Measurements from ENCODE around the gene TSEN34.
"Not testable (repeated sequence)": the region's sequence is repeated elsewhere in the genome, so short reads cannot be mapped to it uniquely, and the experiment has no call there.

The TSEN34 gene

GRCh38 chr19:54189145-54189734 is 1.9 kb upstream of the TSEN34 start, which contains the start of gene MBOAT7:
Gene MBOAT7, minus strand, starts transcription at chr19:54189580. Its CDS starts 1,072 bp downstream, at chr19:54188508.
- DNase-seq: no peak

DNA sequence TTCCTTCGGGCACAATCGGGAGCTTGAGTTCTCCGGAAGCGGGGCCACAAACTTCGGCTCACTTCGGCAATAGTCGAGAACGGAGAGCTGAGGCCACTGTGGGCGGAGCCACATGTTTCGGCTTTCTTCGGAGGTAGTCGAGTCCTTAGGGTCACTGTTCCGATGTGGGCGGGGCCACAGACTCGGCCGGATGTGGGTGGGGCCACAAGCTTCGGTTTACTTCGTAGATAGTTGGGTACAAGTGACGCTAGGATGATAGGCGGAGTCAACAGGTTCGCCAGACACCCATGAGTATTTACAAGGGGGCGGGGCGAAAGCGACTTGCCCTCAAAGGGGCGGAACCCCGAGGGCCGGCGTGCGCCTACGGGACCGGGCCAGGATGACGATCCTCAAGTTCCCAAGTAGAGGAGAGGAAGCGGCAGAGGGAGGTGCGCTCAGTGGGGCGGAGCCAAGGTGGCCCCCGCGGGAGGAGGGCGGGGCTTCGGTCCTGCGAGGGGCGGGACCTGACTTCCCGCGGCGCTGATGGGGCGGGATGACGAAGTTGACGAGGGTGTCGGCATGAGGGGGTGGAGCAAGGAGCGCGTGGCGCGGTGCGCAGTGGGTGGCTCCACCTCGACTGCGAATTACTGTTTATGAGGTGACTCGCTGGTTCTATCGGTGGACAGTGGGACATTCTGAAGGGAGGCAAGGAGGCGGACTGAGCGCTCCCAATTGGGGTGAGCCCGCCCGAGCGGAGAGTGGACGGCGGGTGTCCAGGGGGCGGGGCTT is 1.2 kb upstream of the TSEN34 start:
- DNase-seq: peak; percentile 99

DNA sequence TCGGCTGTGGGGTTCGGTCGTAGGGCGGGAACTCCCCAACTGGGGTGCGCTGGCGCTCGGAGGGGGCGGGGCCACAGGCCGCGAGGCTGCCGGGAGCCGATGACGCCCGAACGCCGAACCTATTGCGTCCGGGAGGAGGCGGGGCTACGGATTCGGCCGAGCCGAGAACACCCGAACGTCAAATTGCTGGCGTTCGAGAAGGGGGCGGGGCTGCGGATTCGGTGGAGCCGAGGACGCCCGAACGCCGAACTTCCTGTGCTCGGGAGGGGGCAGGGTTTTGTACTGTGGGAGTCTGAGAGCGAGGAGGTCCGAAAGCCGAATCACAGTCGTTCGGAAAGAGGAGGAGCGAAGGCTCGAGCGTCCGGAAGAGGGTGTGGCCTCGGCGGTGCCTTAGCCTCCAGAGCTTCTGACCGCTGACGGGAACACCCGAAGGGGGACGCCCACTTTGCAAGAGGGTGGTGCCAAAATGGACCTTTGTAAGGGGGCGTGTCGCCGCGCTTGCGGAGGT is 551 bp upstream of the TSEN34 start:
- DNase-seq: peak; percentile 98

GRCh38 chr19:54191811-54192453 is 824 bp downstream of the TSEN34 start:
- no peak for DNase-seq

- DNase-seq: no peak
These were observed 1.9 kb downstream of the TSEN34 start for GRCh38 chr19:54193011-54193410.

DNA sequence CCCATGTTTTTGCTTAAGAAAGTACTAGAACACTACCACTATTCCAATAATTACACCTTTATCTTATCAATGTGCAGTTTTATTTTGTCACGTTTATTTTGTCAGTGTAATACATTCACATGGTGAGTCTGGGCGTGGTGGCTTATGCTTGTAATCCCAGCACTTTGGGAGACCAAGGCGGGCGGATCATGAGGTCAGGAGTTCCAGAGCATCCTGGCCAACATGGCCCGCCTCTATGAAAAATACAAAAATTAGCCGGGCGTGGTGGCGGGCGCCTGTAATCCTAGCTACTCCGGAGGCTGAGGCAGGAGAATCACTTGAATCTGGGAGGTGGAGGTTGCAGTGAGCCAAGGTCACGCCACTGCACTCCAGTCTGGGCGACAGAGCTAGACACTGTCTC is 3.4 kb downstream of the TSEN34 start:
- DNase-seq: not testable (repeated sequence)

- no peak for DNase-seq
These were observed 5.4 kb downstream of the TSEN34 start for GRCh38 chr19:54196536-54196935.

- no peak for DNase-seq
These were observed 6.0 kb downstream of the TSEN34 start for GRCh38 chr19:54197121-54197520.

DNA sequence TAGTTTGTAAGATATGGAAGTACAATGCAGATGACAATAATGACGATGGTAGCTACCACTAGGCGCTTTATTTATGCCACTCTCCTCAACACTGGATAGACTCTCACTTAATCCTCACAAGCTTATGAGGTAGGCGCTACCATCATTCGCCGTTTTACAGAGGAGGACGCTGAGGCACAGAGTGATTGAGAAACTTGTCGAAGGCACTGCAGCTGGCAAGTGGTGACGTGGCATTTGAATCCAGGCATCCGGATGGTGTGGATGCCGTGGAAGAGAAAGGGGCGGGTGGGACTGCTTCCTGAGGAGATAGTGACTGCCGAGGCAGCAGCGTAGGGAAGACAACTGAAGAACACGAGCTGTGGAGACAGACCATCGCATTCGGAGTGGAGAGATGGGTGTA is 8.3 kb downstream of the TSEN34 start:
- no peak for DNase-seq

- DNase-seq: no peak
These were observed 10.1 kb downstream of the TSEN34 start for GRCh38 chr19:54201172-54201701.

GRCh38 chr19:54201980-54202379 is 10.9 kb downstream of the TSEN34 start:
- no peak for DNase-seq

- DNase-seq: no peak
These were observed 12.1 kb downstream of the TSEN34 start for GRCh38 chr19:54203151-54203611.

GRCh38 chr19:54204767-54205468 is 13.8 kb downstream of the TSEN34 start:
- no peak for DNase-seq

- DNase-seq: no peak
These were observed 15.1 kb downstream of the TSEN34 start for GRCh38 chr19:54206030-54206830.

- DNase-seq: no peak
These were observed 15.7 kb downstream of the TSEN34 start for GRCh38 chr19:54206831-54207177.

GRCh38 chr19:54207193-54207592 is 16.1 kb downstream of the TSEN34 start:
- DNase-seq: not testable (repeated sequence)

- DNase-seq: no peak
These were observed 16.5 kb downstream of the TSEN34 start for GRCh38 chr19:54207676-54207982.

GRCh38 chr19:54207983-54208783 is 17.1 kb downstream of the TSEN34 start:
- DNase-seq: no peak

DNA sequence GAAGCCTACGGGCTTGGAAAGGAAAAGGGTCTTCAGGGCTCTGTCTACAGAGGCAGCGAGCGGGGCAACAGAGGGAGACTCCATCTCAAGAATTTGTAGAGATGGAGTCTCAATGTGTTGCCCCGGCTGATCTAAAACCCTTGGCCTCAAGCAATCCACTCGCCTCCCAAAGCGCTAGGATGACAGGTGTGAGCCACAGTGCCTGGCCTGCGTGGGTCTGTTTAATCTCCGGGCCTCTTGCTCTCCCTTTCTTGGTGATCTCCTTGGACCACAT is 17.6 kb downstream of the TSEN34 start:
- DNase-seq: no peak

DNA sequence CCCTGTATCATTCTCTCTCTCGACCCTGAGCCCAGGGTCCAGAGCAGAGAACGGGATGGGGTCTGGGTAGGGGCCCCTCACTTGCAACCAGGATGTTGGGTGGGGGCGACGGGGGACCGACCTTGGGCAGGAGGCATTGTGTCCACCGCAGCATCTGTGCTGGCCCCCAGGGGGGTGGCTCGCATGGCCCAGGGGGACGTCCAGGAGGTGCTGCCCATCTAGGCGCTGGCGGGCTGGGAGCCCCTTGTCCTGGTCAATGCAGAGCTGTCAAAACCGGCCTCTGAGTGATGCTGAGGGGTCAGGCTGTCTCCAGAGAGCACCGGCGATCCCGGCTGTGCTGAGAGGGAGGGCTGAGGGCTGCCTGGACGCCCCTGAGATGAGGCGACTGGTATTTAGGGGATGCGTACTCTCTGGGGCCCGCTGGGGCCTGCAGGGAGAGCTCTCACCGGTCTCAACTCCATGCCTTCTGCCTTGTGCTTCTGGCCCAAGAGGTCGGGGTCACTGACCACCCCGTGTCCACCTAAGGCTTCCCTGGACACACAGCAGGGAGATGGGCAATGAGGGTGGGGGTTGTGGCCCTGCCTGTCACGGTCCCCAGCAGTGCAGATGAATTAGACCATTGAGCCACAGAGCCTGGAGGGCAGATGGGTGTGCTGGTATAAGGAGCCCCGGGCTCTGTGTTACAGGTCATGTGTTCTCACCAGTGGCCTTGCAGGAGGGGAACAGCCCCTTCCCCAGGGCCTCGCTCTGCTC is 18.1 kb downstream of the TSEN34 start:
- no peak for DNase-seq

Measured in NCI-H345 (cell line).